HS-27A (cell line): Measurements from ENCODE around the gene ZNF530.
A peak's percentile ranks its signal among the peaks of the same experiment; 100 is the strongest.

Experiments
- DNase-seq: peaks from one replicate; pipeline ENCODE4 v3.0.0-alpha.2; 2012; ENCODE audit warnings: low read depth, missing footprints

ZNF530 gene

DNA sequence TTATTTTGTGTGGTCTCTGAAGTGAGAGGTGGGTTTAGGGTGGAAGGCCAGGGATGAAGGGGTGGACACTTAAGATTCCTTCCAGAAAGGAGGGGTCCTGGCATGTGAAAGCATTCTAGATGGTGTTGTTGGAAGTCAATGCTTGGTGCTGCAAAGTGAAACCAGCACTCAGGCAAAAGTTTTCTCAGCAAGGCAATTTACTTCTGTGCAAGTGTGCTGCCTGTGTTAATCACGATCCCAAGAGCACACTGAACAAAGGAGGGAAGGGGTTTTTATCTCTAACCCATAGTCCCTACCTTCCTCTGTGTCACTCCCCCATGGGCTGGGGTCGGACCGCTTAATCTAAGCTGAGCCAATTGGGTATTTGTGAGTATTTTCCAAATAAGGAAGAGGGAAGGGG, 15.7 kb downstream of the ZNF530 start:
- DNase-seq: no peak

- no peak for DNase-seq
Observed at GRCh38 chr19:57620673-57621348, 21.1 kb downstream of the ZNF530 start.

GRCh38 chr19:57623091-57623490, 23.4 kb downstream of the ZNF530 start:
- DNase-seq: no peak

- DNase-seq: peak; percentile 88
Observed at GRCh38 chr19:57632987-57633831, 33.5 kb downstream of the ZNF530 start, which contains the start of gene ZNF211. ZNF211 (plus strand) TSS chr19:57633168; CDS start chr19:57633347, 179 bp downstream.

- DNase-seq: no peak
Observed at GRCh38 chr19:57633832-57634131, 34.1 kb downstream of the ZNF530 start.

DNA sequence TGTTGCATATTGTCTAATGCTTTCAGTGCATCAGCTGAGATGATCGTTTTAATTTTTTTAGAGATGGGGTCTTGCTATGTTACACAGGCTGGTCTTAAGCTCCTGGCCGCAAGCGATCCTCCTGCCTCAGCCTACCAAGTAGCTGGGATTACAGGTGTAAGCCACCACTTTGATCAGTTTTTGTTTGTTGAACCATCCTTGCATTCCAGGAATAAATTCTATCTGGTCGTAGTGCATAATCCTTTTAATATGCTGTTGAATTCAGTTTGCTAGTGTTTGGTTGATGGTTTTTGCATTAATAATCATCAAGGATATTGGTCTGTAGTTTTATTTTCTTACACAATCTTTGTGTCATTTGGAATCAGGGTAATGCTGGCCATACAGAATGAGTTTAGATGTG, 37.7 kb downstream of the ZNF530 start:
- no peak for DNase-seq

DNA sequence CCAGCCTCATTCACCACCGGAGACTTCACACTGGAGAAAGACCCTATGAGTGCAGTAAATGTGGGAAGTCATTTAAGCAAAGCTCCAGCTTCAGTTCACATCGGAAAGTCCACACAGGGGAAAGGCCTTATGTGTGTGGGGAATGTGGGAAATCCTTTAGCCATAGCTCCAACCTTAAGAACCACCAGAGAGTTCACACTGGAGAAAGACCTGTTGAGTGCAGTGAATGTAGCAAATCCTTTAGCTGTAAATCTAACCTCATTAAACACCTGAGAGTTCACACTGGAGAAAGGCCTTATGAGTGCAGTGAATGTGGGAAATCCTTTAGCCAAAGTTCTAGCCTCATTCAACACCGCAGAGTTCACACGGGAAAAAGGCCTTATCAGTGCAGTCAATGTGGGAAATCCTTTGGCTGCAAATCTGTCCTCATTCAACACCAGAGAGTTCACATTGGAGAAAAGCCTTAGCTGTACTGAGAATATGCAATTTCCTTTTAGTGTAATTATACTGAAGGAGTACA, 42.1 kb downstream of the ZNF530 start:
- no peak for DNase-seq

GRCh38 chr19:57642396-57643046, 42.8 kb downstream of the ZNF530 start:
- no peak for DNase-seq

GRCh38 chr19:57643734-57644133, 44.0 kb downstream of the ZNF530 start:
- no peak for DNase-seq

- no peak for DNase-seq
Observed at GRCh38 chr19:57648331-57649003, 48.8 kb downstream of the ZNF530 start.

- no peak for DNase-seq
Observed at GRCh38 chr19:57651654-57651996, 51.9 kb downstream of the ZNF530 start.

GRCh38 chr19:57653689-57654088, 54.0 kb downstream of the ZNF530 start:
- DNase-seq: no peak

GRCh38 chr19:57655443-57655842, 55.8 kb downstream of the ZNF530 start:
- no peak for DNase-seq

- no peak for DNase-seq
Observed at GRCh38 chr19:57656346-57656745, 56.7 kb downstream of the ZNF530 start.
